ENCODE data around the gene BRF1. TPM values are rescaled to one million over a fixed set of nuclear protein-coding genes. Genes with fewer than 3 reads are reported as not detected.

The BRF1 gene
- total RNA-seq, 1 donor from 2014 or later = 51.1 TPM

DNA sequence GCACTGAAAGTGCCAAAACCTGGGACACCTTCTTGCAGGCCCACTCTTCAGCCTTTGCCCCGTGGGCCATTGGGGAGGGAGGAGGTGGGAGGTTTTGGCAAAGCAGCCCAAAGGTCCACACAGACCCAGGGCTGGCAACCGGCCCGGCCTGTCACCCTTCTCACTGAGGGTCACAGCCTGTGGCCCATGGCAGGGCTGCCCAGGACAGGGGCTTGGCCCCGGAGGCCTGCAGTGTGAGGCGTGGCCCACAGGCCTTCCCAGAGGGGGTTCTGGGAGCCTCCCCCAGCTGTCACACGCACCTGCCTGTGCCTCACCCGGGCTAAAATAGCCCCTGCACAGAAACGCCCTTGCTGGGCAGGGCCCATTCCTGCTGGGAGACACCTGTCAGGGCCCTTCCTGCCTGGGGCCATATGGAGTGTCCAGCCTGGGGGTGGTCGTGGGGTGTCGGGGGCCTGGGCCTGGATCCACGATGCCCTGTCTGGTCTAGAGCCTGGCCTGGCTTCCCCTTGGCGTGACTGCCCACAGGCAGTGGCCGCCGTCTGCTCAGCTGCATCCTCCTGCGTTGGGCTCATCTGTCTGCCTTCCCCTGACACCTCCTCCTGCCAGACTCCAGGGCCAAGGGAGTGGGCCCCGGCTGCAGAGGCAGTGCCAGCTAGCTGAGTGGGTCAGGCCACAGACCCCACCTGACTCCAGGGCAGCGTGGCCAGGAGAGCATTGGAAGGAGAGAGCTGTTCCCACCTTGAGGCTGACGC lies 33.0 kb upstream of the BRF1 start:
- no peaks in the 10 kb centered on the region for H3K27me3 Mint-ChIP-seq (ENCODE audit: low read depth)
- no peak overlapping the region for H3K4me3 Mint-ChIP-seq
- no peak for DNase-seq (ENCODE audit: low read depth, low spot score)
- H3K27ac Mint-ChIP-seq (ENCODE audit: unreplicated experiment) = no peak overlapping the region
- H3K36me3 Mint-ChIP-seq (ENCODE audit: low read depth) = peaks cover 3% of the 10 kb centered on the region
- peaks cover 11% of the 10 kb centered on the region for H3K4me1 Mint-ChIP-seq
- no peaks in the 10 kb centered on the region for H3K9me3 Mint-ChIP-seq
- TF ChIP-seq, protein P1, sequence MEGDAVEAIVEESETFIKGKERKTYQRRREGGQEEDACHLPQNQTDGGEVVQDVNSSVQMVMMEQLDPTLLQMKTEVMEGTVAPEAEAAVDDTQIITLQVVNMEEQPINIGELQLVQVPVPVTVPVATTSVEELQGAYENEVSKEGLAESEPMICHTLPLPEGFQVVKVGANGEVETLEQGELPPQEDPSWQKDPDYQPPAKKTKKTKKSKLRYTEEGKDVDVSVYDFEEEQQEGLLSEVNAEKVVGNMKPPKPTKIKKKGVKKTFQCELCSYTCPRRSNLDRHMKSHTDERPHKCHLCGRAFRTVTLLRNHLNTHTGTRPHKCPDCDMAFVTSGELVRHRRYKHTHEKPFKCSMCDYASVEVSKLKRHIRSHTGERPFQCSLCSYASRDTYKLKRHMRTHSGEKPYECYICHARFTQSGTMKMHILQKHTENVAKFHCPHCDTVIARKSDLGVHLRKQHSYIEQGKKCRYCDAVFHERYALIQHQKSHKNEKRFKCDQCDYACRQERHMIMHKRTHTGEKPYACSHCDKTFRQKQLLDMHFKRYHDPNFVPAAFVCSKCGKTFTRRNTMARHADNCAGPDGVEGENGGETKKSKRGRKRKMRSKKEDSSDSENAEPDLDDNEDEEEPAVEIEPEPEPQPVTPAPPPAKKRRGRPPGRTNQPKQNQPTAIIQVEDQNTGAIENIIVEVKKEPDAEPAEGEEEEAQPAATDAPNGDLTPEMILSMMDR (conservative IDR thresholded peaks at IDR 0.05) = no peak

DNA sequence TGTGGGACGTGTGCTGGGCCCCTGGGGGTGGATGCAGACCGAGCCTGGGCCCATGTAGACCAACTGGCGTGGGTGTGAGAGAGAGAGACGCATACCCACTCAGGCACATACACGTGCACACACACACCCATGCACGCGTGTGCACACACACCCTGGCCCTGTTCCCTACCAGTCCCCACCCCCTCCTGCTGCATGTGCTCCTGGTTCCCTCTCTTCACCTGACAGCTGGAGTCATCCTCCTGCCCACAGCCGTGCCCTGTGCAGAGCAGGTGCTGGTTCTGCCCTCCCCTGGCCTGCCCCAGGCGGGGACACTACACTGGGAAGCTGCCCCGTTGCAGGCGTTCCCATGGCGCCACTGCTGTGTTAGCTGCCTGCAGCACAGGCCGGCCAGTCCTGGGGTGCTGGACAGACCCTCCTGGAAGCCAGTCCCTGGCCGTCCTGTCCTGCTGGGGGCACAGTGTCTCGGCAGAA lies 32.3 kb upstream of the BRF1 start:
- Mint-ChIP-seq H3K4me3 (no peak overlapping the region), H3K27me3 (ENCODE audit: low read depth) (no peaks in the 10 kb centered on the region), H3K27ac (ENCODE audit: unreplicated experiment) (no peak overlapping the region), H3K36me3 (ENCODE audit: low read depth) (peaks cover 3% of the 10 kb centered on the region), H3K9me3 (no peaks in the 10 kb centered on the region), H3K4me1 (peaks cover 18% of the 10 kb centered on the region)
- TF ChIP-seq, protein P1 (conservative IDR thresholded peaks at IDR 0.05) = no peak
- no peak for DNase-seq (ENCODE audit: low read depth, low spot score)

DNA sequence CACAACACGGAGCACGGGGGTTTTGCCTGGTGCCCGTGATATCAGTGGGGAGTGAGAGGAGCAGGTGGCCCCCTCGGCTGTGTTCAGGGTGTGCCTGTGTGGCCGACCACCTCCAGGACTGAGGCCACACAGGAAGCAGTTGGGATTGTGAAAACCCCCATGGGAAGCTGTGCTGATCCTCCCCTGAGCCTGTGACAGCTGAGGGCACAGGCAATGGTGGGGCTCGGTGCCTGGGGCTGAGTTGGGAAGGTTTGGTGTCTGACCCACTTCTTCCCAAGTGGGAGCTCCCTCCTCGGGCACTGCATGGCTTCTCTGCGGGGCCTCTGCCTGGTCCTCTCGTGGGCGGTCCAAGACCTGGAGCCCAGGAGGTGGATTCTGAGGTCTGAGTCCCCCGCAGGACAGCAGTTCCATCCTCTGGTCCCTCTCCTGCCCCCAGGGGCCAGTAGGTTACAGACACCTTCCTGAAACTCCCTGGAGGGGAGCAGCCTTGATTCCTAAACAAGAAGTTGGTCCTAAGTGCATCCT lies 31.6 kb upstream of the BRF1 start:
- H3K27me3 Mint-ChIP-seq (ENCODE audit: low read depth) = no peaks in the 10 kb centered on the region
- peaks cover 3% of the 10 kb centered on the region for H3K36me3 Mint-ChIP-seq (ENCODE audit: low read depth)
- TF ChIP-seq, protein P1 (conservative IDR thresholded peaks at IDR 0.05) = no peak
- no peak overlapping the region for H3K4me3 Mint-ChIP-seq
- DNase-seq (ENCODE audit: low read depth, low spot score) = no peak
- peaks cover 18% of the 10 kb centered on the region for H3K4me1 Mint-ChIP-seq
- no peak overlapping the region for H3K27ac Mint-ChIP-seq (ENCODE audit: unreplicated experiment)
- no peaks in the 10 kb centered on the region for H3K9me3 Mint-ChIP-seq

DNA sequence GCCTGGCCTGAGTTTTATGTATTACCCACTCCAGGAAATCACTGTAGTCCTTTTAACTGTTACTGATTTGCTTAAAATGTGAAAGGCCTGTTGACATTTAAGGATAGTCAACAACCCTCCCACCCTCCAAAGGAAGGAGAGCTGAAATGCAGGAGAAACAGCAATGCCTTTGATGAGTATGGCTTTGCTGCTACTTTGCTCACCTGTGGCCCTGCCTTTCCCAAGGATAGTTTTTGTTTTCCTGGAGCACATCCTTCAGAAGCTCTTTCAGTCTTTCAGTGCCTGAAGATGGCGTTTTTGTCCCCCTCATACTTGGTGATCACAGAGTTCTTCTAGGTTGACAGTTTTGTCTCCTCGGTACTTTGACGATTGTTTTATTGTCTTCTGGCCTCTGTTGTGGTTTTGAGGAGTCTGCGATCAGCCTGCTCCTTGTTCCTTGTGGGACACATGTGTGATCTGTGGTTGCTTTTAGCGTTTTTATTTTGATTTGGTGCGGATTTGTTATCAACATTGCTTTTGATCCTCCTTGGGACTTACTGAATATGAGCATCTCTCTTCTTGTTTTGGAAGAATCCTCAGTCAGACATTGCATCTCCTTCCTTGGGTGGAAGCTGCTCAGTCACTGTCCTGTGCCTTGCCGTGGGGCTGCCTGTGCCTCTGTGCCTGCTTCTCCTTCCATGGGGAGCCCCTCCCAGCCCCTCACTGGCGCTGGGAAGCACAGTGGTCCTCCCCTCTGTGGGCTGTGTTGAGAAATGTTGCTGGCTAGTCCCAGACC lies 31.0 kb upstream of the BRF1 start:
- peaks cover 21% of the 10 kb centered on the region for H3K4me1 Mint-ChIP-seq
- TF ChIP-seq, protein P1 (conservative IDR thresholded peaks at IDR 0.05) = no peak
- no peaks in the 10 kb centered on the region for H3K9me3 Mint-ChIP-seq
- no peaks in the 10 kb centered on the region for H3K27me3 Mint-ChIP-seq (ENCODE audit: low read depth)
- H3K36me3 Mint-ChIP-seq (ENCODE audit: low read depth) = peaks cover 3% of the 10 kb centered on the region
- no peak for DNase-seq (ENCODE audit: low read depth, low spot score)
- peak overlapping the region; percentile 1 for H3K27ac Mint-ChIP-seq (ENCODE audit: unreplicated experiment)
- no peak overlapping the region for H3K4me3 Mint-ChIP-seq

DNA sequence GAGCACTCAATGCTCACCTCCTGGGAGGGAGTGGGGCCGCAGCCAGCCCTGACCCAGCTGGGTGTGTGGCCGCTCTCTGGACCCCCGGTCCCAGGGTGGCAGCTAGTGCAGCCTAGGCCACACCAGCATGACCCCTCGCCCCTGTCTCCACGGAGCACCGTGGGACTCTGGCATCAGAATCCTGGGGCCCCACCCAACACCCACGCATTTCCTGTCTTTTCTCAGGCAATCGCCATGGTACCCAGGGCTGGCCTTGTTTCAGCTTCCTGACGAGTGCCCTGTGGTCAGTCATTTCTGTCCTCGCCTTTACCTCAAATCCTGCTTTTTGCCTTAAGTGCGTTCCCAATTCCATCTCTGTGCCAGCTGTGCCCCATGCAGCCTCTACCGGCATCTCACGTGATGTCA lies 29.7 kb upstream of the BRF1 start:
- no peaks in the 10 kb centered on the region for H3K27me3 Mint-ChIP-seq (ENCODE audit: low read depth)
- TF ChIP-seq, protein P1 (conservative IDR thresholded peaks at IDR 0.05) = no peak
- peaks cover 3% of the 10 kb centered on the region for H3K36me3 Mint-ChIP-seq (ENCODE audit: low read depth)
- no peak overlapping the region for H3K4me3 Mint-ChIP-seq
- peak overlapping the region; percentile 43 for H3K27ac Mint-ChIP-seq (ENCODE audit: unreplicated experiment)
- no peak for DNase-seq (ENCODE audit: low read depth, low spot score)
- peaks cover 27% of the 10 kb centered on the region for H3K4me1 Mint-ChIP-seq
- no peaks in the 10 kb centered on the region for H3K9me3 Mint-ChIP-seq
